GM18858 (cell line): Measurements from ENCODE around the gene SLC39A10.

Experiments used
- ATAC-seq: cut with Tn5 transposase; IDR thresholded peaks from one replicate; pipeline ENCODE4 v1.9.1; 2021; ENCODE audit not compliant: unreplicated experiment

The SLC39A10 gene

GRCh38 chr2:195721042-195721441, 64.0 kb downstream of the SLC39A10 start:
- ATAC-seq: no peak

- no peak for ATAC-seq
These were observed 65.0 kb downstream of the SLC39A10 start for GRCh38 chr2:195722075-195722474.

GRCh38 chr2:195727106-195727505, 70.1 kb downstream of the SLC39A10 start:
- no peak for ATAC-seq

- no peak for ATAC-seq
These were observed 73.9 kb downstream of the SLC39A10 start for GRCh38 chr2:195730912-195731311.

GRCh38 chr2:195732574-195732973, 75.5 kb downstream of the SLC39A10 start:
- ATAC-seq: no peak

- ATAC-seq: no peak
These were observed 76.8 kb downstream of the SLC39A10 start for GRCh38 chr2:195733831-195734230.

GRCh38 chr2:195734395-195734794, 77.4 kb downstream of the SLC39A10 start:
- ATAC-seq: no peak

- no peak for ATAC-seq
These were observed 77.9 kb downstream of the SLC39A10 start for GRCh38 chr2:195734931-195735330.

- ATAC-seq: no peak
These were observed 78.3 kb downstream of the SLC39A10 start for GRCh38 chr2:195735347-195735746.

- ATAC-seq: no peak
These were observed 80.7 kb downstream of the SLC39A10 start for GRCh38 chr2:195737511-195738325.

GRCh38 chr2:195741191-195741590, 84.2 kb downstream of the SLC39A10 start:
- no peak for ATAC-seq

GRCh38 chr2:195756218-195756942, 99.4 kb downstream of the SLC39A10 start:
- no peak for ATAC-seq

GRCh38 chr2:195758846-195759245, 101.8 kb downstream of the SLC39A10 start:
- ATAC-seq: no peak

- ATAC-seq: no peak
These were observed 102.9 kb downstream of the SLC39A10 start for GRCh38 chr2:195759877-195760276.

GRCh38 chr2:195763866-195764265, 106.8 kb downstream of the SLC39A10 start:
- no peak for ATAC-seq

- no peak for ATAC-seq
These were observed 109.7 kb downstream of the SLC39A10 start for GRCh38 chr2:195766691-195767090.

- ATAC-seq: no peak
These were observed 111.4 kb downstream of the SLC39A10 start for GRCh38 chr2:195768431-195768830.

GRCh38 chr2:195769975-195770374, 112.9 kb downstream of the SLC39A10 start:
- ATAC-seq: no peak

- no peak for ATAC-seq
These were observed 122.5 kb downstream of the SLC39A10 start for GRCh38 chr2:195779491-195779890.

- ATAC-seq: no peak
These were observed 125.1 kb downstream of the SLC39A10 start for GRCh38 chr2:195782156-195782555.
